Measurements from ENCODE around the gene BNIP5. TPM values are rescaled to one million over a fixed set of nuclear protein-coding genes. Genes with fewer than 3 reads are reported as not detected.

The BNIP5 gene
- total RNA-seq, 1 experiment from 2014 or later = not detected

GRCh38 chr6:36318690-36319435 lies 17.8 kb downstream of the BNIP5 start:
- H3K4me3 ChIP-seq = no peak overlapping the region
- H3K36me3 ChIP-seq = no peaks in the 10 kb centered on the region
- no peaks in the 10 kb centered on the region for H3K9me3 ChIP-seq
- no peaks in the 10 kb centered on the region for H3K27me3 ChIP-seq
- DNase-seq = no peak

GRCh38 chr6:36317623-36318022 lies 19.1 kb downstream of the BNIP5 start:
- Histone ChIP-seq H3K4me3 (no peak overlapping the region), H3K27me3 (no peaks in the 10 kb centered on the region), H3K36me3 (no peaks in the 10 kb centered on the region)

GRCh38 chr6:36315921-36316320 lies 20.8 kb downstream of the BNIP5 start:
- H3K27me3 ChIP-seq = no peaks in the 10 kb centered on the region
- no peak overlapping the region for H3K4me3 ChIP-seq

More at GRCh38 chr6:36317623-36318022, 19.1 kb downstream of the BNIP5 start:
- no peak for DNase-seq
- H3K9me3 ChIP-seq = no peaks in the 10 kb centered on the region

GRCh38 chr6:36314221-36315014 lies 22.3 kb downstream of the BNIP5 start:
- no peaks in the 10 kb centered on the region for H3K36me3 ChIP-seq
- no peak overlapping the region for H3K4me3 ChIP-seq
- no peaks in the 10 kb centered on the region for H3K9me3 ChIP-seq
- DNase-seq = no peak
- no peaks in the 10 kb centered on the region for H3K27me3 ChIP-seq

More at GRCh38 chr6:36315921-36316320, 20.8 kb downstream of the BNIP5 start:
- no peaks in the 10 kb centered on the region for H3K9me3 ChIP-seq
- no peaks in the 10 kb centered on the region for H3K36me3 ChIP-seq
- DNase-seq = no peak

GRCh38 chr6:36313649-36313936 lies 23.1 kb downstream of the BNIP5 start:
- no peak for DNase-seq
- no peaks in the 10 kb centered on the region for H3K36me3 ChIP-seq
- H3K4me3 ChIP-seq = no peak overlapping the region
- H3K27me3 ChIP-seq = no peaks in the 10 kb centered on the region
- no peaks in the 10 kb centered on the region for H3K9me3 ChIP-seq

- no peaks in the 10 kb centered on the region for H3K27me3 ChIP-seq
- no peaks in the 10 kb centered on the region for H3K36me3 ChIP-seq
- H3K4me3 ChIP-seq = no peak overlapping the region
- no peak for DNase-seq
- H3K9me3 ChIP-seq = no peaks in the 10 kb centered on the region
These were observed 23.6 kb downstream of the BNIP5 start for GRCh38 chr6:36312854-36313648.

GRCh38 chr6:36309900-36310299 lies 26.8 kb downstream of the BNIP5 start:
- Histone ChIP-seq H3K9me3 (no peaks in the 10 kb centered on the region), H3K27me3 (no peaks in the 10 kb centered on the region), H3K4me3 (no peak overlapping the region), H3K36me3 (no peaks in the 10 kb centered on the region)
- DNase-seq = no peak

GRCh38 chr6:36309203-36309602 lies 27.5 kb downstream of the BNIP5 start:
- no peaks in the 10 kb centered on the region for H3K36me3 ChIP-seq
- H3K4me3 ChIP-seq = no peak overlapping the region
- H3K9me3 ChIP-seq = no peaks in the 10 kb centered on the region
- no peak for DNase-seq
- H3K27me3 ChIP-seq = no peaks in the 10 kb centered on the region

- no peaks in the 10 kb centered on the region for H3K9me3 ChIP-seq
- DNase-seq = no peak
- no peaks in the 10 kb centered on the region for H3K36me3 ChIP-seq
- H3K4me3 ChIP-seq = no peak overlapping the region
- H3K27me3 ChIP-seq = no peaks in the 10 kb centered on the region
These were observed 28.2 kb downstream of the BNIP5 start for GRCh38 chr6:36308514-36308913.

- no peak for DNase-seq
- Histone ChIP-seq H3K4me3 (no peak overlapping the region), H3K27me3 (no peaks in the 10 kb centered on the region), H3K9me3 (no peaks in the 10 kb centered on the region), H3K36me3 (no peaks in the 10 kb centered on the region)
These were observed 30.3 kb downstream of the BNIP5 start for GRCh38 chr6:36306375-36306774.

- H3K9me3 ChIP-seq = no peaks in the 10 kb centered on the region
- no peaks in the 10 kb centered on the region for H3K27me3 ChIP-seq
- H3K36me3 ChIP-seq = no peaks in the 10 kb centered on the region
- no peak for DNase-seq
- H3K4me3 ChIP-seq = no peak overlapping the region
These were observed 30.8 kb downstream of the BNIP5 start for GRCh38 chr6:36305885-36306284.

- Histone ChIP-seq H3K9me3 (no peaks in the 10 kb centered on the region), H3K36me3 (no peaks in the 10 kb centered on the region), H3K4me3 (no peak overlapping the region), H3K27me3 (no peaks in the 10 kb centered on the region)
- DNase-seq = peak; percentile 73
These were observed 34.3 kb downstream of the BNIP5 start for GRCh38 chr6:36302227-36302976.

GRCh38 chr6:36301781-36302180 lies 34.9 kb downstream of the BNIP5 start:
- H3K4me3 ChIP-seq = no peak overlapping the region
- H3K36me3 ChIP-seq = no peaks in the 10 kb centered on the region
- no peaks in the 10 kb centered on the region for H3K27me3 ChIP-seq
- DNase-seq = peak; percentile 22
- no peaks in the 10 kb centered on the region for H3K9me3 ChIP-seq

- no peak overlapping the region for H3K4me3 ChIP-seq
- DNase-seq = no peak
- H3K9me3 ChIP-seq = no peaks in the 10 kb centered on the region
- H3K36me3 ChIP-seq = no peaks in the 10 kb centered on the region
- H3K27me3 ChIP-seq = no peaks in the 10 kb centered on the region
These were observed 35.5 kb downstream of the BNIP5 start for GRCh38 chr6:36301085-36301658.

GRCh38 chr6:36298027-36298426 lies 38.7 kb downstream of the BNIP5 start:
- H3K4me3 ChIP-seq = no peak overlapping the region
- H3K36me3 ChIP-seq = no peaks in the 10 kb centered on the region
- DNase-seq = no peak
- H3K9me3 ChIP-seq = no peaks in the 10 kb centered on the region
- no peaks in the 10 kb centered on the region for H3K27me3 ChIP-seq

- no peak overlapping the region for H3K4me3 ChIP-seq
- no peaks in the 10 kb centered on the region for H3K27me3 ChIP-seq
- no peaks in the 10 kb centered on the region for H3K36me3 ChIP-seq
- H3K9me3 ChIP-seq = no peaks in the 10 kb centered on the region
- DNase-seq = no peak
These were observed 39.2 kb downstream of the BNIP5 start for GRCh38 chr6:36297511-36297910.

Measured in MG63 (cell line).